Activated CD4-positive, alpha-beta T cell treated with anti-CD3 and anti-CD28 coated beads for 24 hours (primary cell): ENCODE measurements around the gene NR1H2.

Experiments used
- DNase-seq, 2 donors: peaks; one replicate each; pipeline ENCODE4 v3.0.0-alpha.2; 2020; ENCODE audit warnings: low read depth in 2 of 2

Gene NR1H2

DNA sequence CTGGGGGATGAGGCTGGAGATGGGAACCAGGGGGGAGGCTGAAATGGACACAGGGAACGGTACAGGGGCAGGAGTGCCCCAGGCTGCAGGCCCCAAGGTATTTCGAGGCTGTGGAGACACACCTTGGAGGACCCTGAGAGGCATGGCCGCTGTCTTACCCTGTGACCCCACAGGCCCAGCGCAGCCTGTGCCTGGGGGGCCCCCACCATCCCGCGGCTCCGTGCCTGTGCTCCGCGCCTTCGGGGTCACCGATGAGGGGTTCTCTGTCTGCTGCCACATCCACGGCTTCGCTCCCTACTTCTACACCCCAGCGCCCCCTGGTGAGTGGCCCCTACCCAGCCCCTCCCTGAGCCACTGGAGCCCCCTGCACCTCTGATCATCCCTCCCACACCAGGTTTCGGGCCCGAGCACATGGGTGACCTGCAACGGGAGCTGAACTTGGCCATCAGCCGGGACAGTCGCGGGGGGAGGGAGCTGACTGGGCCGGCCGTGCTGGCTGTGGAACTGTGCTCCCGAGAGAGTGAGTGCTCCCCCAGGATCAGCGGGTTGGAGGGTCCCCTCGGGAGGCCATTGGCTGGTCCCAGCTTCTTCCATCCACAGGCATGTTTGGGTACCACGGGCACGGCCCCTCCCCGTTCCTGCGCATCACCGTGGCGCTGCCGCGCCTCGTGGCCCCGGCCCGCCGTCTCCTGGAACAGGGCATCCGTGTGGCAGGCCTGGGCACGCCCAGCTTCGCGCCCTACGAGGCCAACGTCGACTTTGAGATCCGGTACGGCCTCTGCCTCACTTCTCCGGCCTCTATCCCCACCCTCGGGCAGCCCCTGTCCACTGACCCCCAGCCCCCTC is 25.6 kb downstream of the NR1H2 start:
- no peak for DNase-seq

DNA sequence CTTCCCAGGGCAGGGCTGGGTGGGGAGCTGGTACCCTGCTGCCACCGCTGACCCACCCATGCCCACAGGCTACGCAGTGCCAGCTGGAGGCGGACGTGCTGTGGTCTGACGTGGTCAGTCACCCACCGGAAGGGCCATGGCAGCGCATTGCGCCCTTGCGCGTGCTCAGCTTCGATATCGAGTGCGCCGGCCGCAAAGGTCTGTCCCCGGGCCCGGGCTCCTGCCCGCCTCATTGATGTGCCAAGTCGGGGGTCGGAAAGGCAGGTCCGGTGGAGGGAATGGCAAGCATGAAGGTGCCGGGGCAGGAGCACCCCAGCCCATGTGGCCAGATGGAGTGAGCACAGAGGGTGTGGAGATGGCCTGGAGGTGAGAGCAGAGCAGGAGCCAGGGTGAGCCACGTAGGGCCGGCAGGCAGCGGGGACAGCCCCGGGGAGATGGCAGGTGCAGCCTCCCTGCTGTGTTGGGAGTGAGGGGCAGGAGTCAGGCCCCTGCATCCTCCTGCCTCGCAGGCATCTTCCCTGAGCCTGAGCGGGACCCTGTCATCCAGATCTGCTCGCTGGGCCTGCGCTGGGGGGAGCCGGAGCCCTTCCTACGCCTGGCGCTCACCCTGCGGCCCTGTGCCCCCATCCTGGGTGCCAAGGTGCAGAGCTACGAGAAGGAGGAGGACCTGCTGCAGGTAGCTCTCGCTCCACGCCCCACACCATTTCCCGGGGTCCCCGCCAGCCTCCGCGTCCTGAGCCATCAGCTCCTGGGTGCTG is 26.5 kb downstream of the NR1H2 start:
- no peak for DNase-seq

GRCh38 chr19:50406156-50406820 is 30.0 kb downstream of the NR1H2 start:
- no peak for DNase-seq

DNA sequence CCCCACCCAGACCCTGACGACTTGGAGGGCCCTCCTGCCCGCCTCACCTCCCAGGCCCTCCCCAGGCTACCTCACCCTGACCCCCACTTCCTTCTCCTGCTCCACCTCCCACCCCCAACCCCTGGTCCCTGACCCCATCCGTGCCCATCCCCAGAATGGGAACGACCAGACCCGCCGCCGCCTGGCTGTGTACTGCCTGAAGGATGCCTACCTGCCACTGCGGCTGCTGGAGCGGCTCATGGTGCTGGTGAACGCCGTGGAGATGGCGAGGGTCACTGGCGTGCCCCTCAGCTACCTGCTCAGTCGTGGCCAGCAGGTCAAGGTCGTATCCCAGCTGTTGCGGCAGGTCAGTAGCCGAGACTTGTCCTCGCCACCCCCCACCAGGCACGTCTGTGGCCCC is 30.6 kb downstream of the NR1H2 start:
- DNase-seq: no peak

DNA sequence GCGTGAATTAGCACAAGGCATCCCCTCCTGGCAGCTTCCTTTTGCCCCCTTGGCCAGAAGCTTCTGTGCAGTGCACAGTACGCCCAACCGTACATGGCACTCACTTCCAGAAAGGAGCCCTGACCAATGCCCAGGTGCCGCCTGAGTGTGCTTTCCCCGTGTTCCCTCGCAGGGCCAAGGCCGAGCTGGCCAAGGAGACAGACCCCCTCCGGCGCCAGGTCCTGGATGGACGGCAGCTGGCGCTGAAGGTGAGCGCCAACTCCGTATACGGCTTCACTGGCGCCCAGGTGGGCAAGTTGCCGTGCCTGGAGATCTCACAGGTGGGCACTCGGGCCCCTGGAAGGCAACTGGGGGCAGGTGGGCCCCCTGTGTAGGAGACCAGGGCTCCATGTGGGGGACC is 33.1 kb downstream of the NR1H2 start:
- DNase-seq: no peak

DNA sequence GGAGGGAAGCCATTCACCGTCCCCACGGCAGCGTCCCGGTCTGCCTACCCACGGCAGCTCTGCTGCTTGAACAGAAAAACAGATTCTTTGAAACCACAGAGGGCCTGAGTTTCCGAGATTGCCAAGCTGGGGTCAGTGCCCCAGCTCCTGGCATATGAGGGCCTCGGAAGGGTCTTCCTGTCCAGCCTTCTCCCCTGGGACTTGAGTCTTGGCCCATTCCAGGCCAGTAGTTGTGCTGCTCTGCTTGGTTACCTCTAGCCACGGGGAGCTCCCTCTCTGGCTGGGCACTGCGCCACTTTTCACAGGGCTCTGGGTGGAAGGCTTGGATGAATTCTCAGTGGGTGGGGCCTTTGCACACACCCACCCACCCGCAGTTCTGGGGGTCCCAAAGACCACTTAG is 33.9 kb downstream of the NR1H2 start:
- DNase-seq: no peak

- no peak for DNase-seq
Measured at GRCh38 chr19:50412419-50412818, 36.2 kb downstream of the NR1H2 start.

DNA sequence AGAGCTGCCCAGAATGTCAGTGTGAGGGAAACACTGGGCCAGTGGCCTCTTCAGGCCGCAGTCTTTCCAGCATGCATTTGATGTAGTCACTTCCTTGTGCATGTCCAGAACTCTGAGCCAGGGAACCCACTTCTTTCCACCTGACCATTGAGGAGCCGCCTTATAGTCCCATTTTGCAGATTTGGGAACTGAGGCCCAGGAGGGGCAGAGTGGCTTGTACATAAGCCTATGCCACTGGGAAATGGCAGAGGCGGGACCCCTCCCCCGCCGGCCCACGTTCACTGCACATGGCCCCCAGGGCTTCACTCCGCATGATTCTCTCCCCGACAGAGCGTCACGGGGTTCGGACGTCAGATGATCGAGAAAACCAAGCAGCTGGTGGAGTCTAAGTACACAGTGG is 36.8 kb downstream of the NR1H2 start:
- no peak for DNase-seq

GRCh38 chr19:50413531-50413930 is 37.3 kb downstream of the NR1H2 start:
- no peak for DNase-seq

DNA sequence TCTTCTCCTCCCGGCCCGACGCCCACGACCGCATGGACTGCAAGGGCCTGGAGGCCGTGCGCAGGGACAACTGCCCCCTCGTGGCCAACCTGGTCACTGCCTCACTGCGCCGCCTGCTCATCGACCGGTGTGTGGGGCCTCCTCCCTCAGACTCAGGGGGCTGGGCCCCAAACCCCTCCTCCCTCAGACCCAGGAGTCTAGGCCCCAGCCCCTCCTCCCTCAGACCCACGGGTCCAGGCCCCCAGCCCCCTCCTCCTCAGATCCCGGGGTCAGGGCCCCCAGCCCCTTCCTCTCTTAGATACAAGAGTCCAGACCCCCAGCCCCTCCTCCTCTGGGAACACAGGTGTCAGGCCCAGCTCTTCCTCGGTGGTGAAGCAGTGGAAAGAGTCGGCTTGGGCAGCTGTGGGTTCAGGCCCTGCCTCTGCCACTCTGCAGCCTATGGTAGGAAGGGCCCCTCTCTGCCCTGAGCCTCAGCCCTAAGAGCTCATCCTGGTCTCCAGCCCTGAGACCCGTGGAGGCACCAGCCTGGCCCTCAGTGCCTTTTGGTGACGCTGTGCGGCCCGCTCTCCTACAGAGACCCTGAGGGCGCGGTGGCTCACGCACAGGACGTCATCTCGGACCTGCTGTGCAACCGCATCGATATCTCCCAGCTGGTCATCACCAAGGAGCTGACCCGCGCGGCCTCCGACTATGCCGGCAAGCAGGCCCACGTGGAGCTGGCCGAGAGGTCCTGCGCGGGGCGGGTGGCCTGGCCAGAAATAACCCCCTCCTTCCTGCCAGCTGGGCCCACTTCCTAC is 38.8 kb downstream of the NR1H2 start:
- DNase-seq: peak; percentile 67 to 72

GRCh38 chr19:50415661-50416033 is 39.4 kb downstream of the NR1H2 start:
- DNase-seq: no peak

DNA sequence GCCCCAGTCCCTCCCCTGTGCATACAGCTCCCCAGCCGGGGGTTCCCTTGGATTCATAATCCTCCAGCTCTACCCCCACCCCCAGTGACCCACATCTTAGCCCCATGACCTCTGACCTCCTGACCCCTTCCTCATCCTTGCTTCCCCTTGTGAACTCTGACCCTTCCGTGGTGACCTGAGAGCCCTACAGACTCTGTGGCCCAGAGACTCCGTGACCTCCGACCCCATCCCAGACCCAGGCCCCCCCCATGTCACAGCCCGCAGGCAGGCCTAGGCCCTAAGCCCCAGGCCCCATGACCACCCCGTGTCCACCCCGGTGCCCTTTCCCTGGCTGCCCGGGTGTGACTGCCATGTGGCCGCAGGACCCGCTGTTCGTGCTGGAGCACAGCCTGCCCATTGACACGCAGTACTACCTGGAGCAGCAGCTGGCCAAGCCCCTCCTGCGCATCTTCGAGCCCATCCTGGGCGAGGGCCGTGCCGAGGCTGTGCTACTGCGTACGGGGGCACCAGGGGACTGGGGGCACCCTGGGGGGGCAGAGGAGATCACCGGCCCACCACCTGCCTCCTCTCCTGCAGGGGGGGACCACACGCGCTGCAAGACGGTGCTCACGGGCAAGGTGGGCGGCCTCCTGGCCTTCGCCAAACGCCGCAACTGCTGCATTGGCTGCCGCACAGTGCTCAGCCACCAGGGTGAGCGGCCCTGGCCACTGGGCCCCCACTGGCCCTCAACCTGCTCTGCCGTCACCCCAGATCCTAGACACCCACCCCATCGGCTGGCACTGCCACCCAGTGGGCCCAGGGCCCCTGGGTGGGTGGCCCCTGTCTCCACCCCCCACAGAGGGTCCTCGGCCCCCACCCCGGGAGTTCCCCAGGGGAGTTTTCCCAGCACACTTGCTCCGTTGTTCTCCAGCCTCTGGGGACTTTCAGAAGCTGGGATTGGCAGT is 40.0 kb downstream of the NR1H2 start:
- DNase-seq: no peak

DNA sequence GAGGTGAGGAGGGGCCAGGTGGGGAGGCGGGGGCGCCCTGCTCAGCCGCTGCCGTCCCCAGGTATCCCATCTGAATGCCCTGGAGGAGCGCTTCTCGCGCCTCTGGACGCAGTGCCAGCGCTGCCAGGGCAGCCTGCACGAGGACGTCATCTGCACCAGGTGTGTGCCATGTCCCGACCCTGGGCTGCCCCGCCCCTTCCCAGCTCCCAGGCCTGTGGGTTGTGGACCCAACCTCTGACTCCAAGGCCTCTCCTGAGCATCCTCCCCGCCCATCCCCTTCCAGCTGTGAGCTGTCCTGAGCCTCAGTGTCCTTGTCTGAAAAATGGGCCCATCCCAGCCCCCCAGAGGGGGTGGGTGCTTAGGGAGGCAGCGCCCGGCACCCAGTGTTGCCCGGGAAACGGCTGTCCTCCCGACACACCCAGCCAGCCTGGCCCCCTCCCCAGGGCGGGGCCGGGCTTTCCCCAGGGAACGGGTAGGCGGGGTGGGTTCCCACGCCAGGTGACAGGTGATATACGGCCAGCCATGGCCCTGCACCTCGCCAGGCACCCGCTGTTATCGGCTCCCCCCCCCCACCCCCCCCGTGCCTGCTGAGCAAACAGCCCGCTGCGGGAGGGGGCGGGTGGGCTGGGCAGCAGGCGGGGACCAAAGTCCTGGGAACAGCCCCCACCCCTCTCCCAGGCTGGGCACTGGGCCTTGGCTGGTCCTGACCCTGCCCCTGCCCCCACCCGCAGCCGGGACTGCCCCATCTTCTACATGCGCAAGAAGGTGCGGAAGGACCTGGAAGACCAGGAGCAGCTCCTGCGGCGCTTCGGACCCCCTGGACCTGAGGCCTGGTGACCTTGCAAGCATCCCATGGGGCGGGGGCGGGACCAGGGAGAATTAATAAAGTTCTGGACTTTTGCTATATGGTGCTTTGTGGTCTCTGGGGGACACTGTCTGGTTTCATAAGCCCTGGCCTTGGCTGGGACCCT is 41.1 kb downstream of the NR1H2 start:
- DNase-seq: no peak

DNA sequence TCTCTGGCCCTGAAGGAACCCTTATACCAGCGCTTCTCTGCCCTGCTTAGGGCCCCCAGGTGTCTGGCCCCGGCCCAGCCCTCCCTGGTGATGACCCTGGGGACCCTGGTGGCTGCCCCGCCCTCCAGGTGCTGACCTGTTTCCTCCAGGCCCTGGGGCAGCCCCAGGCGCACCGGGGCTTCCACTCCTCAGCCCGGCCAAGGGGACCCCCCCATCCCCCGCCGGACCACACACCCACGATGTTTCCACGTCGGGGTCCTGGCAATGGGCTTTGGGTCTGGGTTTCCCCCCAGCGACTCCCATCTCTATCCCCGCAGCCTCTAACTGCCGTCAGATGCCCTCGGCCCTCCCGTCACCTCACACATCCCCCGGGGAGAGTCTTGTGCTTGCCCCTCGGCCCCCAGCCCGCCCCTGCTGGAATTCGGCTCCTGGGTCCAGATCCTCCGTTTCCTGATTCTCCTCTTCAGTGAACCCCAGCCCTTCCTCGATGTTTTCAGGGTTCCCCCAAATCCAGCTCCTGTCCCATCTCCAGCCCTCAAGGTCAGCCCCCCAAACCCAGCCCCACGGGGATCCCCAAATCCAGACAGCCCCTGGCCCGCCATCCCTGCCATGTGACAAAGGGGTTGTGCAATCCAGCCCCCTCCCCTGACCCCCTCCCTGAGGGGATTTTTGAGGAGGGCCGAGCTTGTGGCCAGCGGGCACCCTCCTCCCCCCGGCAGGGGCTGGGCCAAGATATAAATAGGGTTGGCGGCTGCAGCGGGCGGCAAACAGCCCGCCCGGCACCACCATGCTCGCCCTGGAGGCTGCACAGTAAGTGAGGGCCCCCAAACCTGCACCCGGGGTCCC is 42.1 kb downstream of the NR1H2 start, which contains the start of gene SPIB:
Gene SPIB (plus strand): TSS at position 763 of the 846 bp plus-strand sequence. CDS start 25 bp downstream, at position 788.
- DNase-seq: no peak

DNA sequence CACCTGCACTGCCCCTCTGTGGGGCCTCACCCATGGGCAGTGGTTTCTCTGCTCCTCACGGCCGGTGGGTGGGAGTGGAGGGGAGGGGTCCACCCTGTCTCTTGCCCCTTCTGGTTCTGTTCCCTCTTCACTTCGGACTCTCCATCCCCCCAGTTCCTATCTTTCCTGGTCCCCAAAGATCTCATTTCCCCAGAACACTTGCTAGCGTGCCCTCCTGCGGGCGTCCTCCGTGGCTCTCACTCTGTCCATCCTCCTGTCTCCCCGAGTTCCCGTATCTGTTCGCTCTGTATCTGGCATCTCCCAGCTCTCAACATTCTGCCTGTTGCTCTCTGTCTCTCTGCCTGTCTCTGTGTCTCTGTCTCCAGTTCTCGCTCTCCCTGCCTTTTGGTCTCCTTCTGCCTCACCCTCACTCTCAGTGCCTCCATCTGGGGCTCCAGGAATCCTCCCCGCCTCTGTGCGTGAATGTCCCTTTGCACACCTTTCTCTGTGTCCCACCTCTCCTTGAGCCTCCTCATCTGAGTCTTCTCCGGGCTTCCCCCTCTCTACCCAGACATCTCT is 42.8 kb downstream of the NR1H2 start:
- DNase-seq: no peak

GRCh38 chr19:50419580-50420035 is 43.4 kb downstream of the NR1H2 start:
- DNase-seq: no peak

GRCh38 chr19:50420127-50420526 is 43.9 kb downstream of the NR1H2 start:
- DNase-seq: no peak

GRCh38 chr19:50420808-50421207 is 44.6 kb downstream of the NR1H2 start:
- DNase-seq: no peak
